Activated CD8-positive, alpha-beta memory T cell treated with anti-CD3 and anti-CD28 coated beads for 48 hours (primary cell): ENCODE results near the gene CEMIP.

Experiments
- DNase-seq, 3 experiments: peaks; one replicate each; pipeline ENCODE4 v3.0.0-alpha.2; 2020; ENCODE audit warnings: low read depth in 2 of 3, low spot score in 2 of 3

CEMIP gene, protein sequence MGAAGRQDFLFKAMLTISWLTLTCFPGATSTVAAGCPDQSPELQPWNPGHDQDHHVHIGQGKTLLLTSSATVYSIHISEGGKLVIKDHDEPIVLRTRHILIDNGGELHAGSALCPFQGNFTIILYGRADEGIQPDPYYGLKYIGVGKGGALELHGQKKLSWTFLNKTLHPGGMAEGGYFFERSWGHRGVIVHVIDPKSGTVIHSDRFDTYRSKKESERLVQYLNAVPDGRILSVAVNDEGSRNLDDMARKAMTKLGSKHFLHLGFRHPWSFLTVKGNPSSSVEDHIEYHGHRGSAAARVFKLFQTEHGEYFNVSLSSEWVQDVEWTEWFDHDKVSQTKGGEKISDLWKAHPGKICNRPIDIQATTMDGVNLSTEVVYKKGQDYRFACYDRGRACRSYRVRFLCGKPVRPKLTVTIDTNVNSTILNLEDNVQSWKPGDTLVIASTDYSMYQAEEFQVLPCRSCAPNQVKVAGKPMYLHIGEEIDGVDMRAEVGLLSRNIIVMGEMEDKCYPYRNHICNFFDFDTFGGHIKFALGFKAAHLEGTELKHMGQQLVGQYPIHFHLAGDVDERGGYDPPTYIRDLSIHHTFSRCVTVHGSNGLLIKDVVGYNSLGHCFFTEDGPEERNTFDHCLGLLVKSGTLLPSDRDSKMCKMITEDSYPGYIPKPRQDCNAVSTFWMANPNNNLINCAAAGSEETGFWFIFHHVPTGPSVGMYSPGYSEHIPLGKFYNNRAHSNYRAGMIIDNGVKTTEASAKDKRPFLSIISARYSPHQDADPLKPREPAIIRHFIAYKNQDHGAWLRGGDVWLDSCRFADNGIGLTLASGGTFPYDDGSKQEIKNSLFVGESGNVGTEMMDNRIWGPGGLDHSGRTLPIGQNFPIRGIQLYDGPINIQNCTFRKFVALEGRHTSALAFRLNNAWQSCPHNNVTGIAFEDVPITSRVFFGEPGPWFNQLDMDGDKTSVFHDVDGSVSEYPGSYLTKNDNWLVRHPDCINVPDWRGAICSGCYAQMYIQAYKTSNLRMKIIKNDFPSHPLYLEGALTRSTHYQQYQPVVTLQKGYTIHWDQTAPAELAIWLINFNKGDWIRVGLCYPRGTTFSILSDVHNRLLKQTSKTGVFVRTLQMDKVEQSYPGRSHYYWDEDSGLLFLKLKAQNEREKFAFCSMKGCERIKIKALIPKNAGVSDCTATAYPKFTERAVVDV (N-terminal part only)

DNA sequence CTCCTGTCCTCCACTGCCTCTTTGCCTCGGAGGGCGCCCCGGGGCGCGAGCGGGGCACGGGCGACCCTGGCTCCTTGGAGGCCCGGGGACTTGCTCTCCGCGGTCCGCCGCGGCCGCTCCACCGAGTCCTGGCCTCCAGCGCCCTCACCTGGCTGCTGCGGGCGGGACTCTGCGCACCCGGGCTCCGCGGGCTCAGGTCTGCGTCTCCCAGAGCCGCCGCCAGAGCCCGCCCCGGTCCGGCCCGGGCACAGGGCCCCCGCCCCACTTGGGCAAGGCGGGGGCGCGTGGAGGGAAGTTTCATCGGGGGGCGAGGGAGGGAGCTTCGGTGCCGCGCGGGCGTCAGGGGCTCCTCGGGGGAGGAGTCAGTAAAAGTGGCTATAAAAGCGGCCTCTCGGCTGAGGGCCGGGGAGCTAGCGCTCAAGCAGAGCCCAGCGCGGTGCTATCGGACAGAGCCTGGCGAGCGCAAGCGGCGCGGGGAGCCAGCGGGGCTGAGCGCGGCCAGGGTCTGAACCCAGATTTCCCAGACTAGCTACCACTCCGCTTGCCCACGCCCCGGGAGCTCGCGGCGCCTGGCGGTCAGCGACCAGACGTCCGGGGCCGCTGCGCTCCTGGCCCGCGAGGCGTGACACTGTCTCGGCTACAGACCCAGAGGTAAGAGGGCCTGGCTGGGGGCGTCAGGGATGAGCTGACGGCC is at the start of gene CEMIP:
Gene CEMIP, plus strand, starts transcription at position 407 of the 694 bp plus-strand sequence. CDS start 94,510 bp downstream, outside the sequence.
- DNase-seq, result peak; percentile 28 to 61 (median 47)

DNA sequence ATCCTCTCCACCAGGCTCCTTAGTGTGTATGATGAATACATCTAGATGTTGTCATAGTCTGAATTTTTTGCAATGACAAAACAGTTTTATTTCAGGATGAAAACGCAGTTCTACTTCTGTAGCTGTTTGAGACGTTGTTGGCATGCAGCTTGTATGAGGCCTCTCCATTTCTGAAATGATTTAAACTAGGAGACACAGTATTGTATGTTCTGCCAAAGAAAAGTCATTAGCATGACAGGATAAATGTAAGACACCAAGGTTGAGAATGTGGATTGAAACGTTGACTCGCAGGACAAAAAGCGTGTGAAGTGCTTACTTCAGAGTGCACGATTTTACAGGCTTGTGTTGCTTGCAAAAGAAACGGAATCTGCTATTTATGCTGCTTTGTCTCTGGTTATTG is 48.8 kb upstream of the CEMIP start:
- DNase-seq, result no peak

DNA sequence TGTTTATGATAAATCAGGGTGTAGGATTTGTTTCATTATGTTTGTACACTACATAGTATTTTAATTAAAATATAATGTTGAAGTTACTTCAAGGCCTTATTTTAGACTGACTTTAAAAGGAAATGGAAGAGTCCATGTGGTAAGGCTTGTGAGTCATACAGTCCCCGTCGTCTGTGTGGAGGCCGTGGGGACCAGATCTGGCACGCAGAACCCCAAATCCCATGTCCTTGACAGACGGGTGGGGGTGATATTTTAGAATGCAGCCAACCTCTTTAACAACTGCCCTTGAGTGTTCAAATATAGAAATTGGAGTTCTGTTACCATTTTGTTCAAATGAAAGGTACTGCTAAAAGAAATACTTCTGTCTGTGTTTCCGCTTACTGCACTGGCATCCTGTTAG is 48.2 kb upstream of the CEMIP start:
- DNase-seq, result no peak

DNA sequence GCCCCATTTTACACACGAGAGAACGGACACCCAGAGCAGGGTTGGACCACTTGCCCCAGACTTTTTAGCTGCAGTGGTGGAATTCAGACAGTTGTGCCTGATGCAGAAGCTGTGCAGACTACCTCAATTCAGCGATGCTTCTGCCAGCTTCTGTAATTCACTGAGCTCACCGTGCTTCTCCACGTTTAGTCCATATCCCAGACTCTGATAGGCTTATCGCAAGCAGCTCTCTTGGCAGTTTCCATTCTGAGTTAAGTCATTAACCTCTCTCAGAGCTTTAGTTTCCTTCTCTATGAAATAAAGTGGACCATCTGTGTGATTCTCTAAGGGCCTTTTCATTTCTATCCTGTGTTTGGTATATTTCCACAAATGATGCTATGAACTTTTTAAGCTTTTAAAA is 47.0 kb upstream of the CEMIP start:
- no peak for DNase-seq

DNA sequence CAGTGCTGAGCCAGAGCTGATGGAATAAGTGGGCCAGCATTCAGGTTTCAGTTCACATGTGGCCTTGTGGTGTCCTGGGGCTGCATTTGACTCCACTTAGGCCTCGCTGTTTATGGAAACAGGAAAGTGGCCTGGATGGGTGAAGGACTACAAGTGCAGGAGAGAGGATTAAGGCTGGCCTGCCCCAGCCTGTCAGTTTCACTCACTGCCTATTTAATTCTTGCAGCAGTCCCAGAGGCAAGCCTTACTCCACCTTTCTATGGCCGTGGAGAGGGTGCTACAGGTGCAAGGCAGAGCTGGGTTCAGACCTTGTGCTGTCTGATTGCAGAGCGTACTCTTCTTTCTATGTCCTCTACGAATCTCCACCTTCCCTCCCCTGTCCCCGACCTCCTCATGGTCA is 46.4 kb upstream of the CEMIP start:
- no peak for DNase-seq

DNA sequence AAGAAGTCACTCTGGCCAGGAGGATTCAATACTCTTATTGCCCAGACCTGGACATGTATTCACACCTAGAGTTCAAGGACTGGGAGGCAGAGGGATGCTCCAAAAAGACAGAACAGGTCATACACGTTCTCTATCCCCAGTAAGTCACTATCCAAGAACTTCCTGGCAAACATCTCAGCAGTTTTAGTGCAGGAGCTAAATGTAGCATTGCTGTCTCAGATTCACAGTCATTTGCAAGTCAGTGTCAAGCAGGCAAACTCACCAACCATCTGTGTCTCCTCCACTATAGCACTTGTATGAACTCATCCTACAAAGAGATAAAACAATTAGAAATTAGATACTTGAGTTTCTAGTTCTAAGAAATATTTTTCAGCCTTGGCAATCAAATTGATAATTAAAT is 45.7 kb upstream of the CEMIP start:
- DNase-seq, result no peak

DNA sequence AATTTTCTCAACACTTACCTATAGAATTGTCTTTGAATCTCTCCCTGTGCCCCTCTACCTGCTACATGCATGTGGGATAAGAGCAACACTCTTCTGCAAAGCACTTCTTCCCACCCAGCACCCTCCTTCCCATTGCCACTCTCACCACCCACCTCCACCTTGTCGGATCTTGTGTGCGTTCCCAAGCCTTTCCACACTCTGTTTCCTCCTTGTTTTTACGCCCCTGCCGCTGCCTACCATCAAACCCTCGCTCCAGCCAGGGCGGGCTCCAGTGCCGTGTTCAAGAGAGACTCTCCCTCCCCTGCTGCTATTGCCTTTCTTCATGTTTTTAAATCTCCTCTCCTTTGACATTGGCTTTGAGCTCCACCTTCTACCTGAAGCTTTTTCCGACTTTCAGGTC is 43.8 kb upstream of the CEMIP start:
- no peak for DNase-seq

DNA sequence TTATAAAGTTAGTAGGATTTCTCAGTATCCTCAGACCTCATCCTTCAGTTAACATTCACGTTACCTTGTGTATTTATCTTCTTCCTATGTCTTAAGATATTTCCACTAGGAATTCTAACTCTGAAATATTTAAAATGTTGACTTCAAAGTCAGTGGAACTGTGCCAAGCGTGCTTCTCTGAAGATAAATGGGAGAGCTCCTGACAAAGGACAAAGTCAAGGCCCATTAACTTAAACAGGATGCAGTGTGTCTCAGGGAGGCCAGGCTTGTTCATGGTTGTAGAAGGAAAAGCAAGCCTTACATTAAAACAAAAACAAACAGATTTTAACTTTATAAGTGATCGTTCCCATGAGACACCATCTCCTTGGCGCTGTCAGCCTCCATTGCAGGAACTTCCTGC is 42.6 kb upstream of the CEMIP start:
- DNase-seq, result no peak

DNA sequence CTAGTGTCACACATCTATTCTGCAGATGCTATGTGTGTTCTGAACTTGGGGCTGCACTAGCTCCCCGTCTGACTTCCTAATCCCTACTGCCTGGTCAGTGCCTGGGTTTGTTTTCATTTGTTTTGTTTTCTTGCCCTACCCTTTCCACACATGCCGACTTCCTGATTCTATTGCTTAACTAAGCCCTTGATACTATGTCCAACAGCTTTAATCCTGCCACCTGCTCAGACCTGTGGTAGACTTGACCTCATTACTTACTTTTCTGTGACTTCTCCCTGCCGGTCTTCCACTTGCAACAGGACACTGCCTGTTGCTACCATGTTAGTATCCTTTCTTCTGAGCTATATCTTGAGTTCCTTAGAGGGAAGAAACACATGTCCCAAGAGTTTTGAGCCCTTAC is 39.3 kb upstream of the CEMIP start:
- DNase-seq, result no peak

DNA sequence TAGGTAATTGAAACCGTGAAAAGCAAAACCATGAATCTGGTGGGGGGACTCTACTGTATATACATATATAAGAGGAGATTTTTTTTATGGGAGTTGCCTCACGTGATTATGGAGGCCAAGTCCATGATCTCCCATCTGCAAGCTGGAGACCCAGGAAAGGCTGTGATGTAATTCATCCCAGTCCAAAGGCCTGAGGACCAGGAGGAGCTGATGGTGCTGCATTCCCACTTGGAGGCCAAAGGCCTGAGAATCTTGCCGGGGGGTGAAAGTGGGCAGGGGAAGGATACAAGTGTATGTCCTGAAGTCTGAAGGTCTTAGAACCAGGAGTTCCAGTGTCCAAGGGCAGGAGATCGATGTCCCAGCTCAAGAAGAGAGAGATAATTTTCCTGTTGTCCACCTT is 37.1 kb upstream of the CEMIP start:
- no peak for DNase-seq

DNA sequence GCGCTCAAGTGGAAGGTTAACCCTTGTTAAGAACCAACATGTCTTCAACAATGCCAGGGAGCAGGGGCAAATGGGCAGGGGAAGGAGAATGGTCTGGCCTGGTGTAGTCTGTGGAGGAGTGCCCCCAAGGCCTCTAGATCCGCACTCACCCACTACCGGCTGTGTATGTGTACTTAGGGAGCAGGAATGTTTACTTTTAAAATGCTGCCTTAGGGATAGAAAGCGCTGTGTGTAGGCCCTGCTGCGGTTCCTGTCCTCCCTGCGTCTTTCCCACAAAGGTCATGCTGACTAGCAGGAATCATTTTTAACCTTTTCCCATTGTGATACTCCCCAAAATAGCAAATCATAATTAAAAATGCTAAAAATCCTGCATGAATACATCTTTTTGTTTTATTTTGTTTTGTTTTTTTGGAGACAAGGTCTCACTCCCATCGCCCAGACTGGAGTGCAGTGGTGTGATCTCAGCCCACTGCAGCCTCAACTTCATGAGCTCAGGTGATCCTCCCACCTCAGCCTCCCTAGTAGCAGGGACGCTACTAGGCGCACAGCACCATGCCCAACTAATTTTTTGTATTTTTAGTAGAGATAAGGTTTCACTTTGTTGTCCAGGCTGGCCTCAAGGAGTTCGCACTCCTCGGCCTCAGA is 35.9 kb upstream of the CEMIP start:
- DNase-seq, result no peak

DNA sequence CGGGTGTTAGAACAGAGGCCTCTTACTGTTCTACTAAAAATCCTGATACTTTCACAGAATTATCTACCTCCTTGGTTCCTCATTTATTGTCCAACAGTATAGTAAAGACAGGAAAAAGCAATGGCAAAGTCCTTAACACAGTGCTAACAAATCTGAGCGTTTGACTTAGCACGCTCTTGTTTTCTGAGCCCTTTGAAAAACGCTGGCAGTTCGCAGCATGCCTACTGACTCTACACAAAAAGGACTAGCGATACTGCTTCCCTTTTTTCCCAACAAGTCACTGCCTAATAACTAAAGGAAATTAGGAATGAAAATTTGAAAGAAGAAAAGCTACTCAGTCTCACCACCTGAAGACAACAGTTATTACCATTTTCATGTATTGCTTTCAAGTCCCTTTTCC is 34.8 kb upstream of the CEMIP start:
- DNase-seq, result no peak

DNA sequence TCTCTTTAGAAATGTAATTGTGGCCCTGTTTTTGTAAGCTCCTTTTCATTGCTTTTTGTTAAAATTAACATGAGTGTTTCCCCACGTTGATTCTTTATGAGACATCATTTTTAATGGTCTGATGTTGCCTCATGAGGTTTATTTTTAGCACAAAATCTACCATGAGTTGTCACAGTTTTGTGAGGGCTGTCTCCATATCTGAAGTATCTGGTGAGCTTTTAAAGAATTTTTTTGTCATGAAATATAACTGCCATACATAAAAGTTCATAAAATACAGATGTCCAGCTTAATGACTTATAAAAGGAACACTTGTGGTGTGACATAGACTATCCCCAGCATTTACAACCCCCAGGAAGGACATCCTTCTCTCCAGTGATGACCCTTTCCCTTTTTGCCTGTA is 34.3 kb upstream of the CEMIP start:
- DNase-seq, result no peak

DNA sequence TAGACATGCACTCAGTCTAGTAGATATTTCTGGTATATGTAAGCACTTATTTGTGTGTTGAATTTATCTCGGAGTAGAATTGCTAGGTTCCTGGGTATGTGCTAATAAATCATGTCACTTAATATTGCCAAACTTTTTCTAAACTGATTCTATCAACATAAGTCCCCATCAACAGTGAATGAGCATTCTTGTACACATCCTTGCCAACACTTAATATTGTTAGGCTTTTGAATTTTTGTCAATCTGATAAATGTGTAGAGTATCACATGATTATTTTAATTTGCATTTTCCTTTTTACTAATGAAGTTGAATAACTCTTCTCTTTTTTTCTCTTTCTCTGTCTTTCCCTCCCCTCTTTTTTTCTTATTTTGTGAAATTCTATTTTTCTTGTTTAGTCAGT is 33.3 kb upstream of the CEMIP start:
- DNase-seq, result no peak

DNA sequence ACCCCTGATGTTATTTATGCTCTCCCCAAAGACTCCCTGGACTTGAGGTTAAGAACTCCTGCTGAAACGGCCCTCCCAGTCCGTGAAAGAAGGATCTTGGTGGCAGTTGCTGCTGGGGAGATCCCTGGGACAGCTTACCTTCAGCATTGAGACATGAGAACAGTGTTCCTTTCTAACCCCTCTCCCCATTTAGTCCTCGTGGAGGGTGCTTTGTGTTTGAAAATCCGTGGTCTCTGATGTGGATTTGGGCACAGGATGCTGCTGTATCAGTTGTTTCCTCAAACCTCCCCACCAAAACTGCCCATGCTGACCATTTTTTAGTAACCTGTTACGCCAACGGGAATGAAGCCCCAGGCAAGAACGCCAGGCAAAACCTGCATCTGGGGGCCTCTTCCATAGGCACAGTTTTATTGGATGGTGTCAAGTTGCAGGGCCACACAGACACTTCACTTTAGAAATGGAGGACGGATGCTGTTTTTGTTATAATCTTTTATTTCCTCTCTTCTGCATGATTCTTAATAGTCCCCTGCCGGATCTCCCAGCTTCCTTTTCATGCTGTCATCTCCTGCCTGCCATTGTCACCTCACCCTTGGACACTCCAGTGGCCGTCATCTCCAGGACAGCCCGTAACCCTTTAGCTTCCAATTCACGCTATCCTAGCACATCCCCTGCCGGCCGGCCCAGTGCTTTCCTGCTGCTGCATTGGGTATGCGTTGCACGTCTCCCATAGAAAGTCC is 31.7 kb upstream of the CEMIP start:
- DNase-seq, result no peak

DNA sequence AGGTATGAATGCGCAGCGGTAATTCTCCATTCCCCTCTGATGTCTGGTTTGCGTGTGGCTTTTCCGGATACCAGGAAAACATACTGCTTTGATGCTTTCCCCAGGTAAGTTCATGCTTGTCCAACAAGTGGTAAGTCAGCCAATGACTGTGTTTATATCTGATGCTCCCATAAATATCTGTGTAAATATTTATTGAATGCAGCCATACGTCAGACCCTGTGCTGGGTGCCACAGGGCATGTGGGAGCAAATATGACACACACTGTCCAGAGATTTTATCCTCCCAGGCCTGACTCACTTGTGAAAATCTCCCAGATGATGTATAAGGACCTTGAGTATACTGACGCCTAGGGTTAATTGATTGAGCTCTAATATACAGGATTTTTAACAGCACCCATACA is 29.6 kb upstream of the CEMIP start:
- DNase-seq, result no peak

DNA sequence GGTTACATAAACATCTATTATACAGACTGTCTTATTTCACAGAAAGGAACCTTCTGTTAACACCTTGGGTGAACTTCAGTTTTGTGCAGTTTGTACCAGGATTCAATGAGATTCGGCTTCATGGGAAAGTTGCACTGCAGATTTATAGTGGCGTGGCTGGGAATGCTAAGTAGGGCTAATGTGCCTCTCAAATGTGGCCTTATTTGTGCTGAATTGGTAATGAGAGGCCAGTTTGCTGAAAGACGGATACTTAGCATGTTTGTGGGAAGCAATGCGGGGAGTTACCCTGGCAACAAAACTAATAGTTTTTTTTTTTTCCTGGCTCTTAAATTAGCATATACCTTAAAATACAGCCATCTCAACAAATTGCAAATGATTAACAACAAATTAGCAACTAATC is 28.6 kb upstream of the CEMIP start:
- DNase-seq, result no peak

DNA sequence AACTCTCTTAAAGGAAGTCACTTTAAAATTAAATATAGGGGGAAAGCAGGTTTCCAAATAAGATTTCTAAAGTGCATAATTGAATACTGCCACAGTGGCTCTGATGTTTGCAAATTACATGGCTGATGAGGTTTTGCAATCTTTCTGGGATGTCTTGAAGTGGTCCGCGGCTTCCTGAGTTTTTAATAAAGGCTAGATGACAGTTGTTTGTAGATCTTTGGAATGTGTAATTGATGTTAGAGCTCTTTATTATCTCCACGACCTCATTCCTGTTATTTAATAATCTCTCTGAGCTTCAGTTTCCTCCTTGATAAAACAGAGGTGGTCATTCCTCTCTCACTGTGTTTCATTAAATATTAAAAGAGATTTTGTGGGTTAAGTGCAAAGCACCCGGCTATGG is 27.0 kb upstream of the CEMIP start:
- no peak for DNase-seq

DNA sequence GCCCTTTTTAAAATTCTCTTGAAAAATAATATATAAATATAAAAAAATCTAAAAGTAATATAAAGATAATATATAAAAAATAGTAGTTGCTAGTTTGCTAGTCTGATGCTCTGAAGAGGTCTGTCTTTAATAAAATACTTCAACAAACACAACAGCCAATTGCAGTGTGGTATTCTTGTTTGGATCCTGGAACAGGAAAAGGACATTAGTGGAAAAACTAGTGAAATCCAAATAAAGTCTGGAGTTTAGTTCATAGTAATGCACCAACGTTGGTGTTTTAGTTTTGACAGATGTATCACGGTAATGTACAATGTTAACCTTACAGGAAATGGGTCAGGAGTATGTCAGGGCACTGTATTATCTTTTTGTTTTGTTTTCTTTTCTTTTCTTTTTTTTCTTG is 26.0 kb upstream of the CEMIP start:
- no peak for DNase-seq

DNA sequence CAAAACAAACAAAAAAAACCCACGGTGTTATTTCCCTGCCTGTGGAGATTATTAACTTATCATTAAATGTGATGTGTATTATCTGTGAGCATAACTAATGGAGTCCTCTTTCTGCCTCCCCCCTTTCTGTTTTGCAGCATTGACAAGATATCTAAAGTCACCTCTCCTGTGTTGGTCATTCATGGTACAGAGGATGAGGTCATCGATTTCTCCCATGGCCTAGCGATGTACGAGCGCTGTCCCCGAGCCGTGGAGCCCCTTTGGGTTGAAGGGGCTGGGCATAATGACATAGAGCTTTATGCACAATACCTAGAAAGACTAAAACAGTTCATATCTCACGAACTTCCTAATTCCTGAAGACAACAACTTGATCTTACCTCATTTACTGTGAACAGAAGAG is 25.2 kb upstream of the CEMIP start:
- no peak for DNase-seq
